LNCaP clone FGC (cell line): ENCODE measurements around the gene C19orf38.

ENCODE experiments used
- DNase-seq: peaks from one replicate; pipeline ENCODE4 v3.0.0-alpha.2; 2011; ENCODE audit warnings: low read depth
- H3K4me3 ChIP-seq: 2 replicates; pipeline ENCODE4 v1.5.1; 2011; ENCODE audit warnings: mild to moderate bottlenecking, low read depth, low read length, control low read depth
- CTCF ChIP-seq: IDR thresholded peaks from 2 replicates; pipeline ENCODE4 v1.5.1; 2012; ENCODE audit warnings: mild to moderate bottlenecking; ENCODE audit not compliant: control insufficient read depth, insufficient read depth; ENCODE audit errors: extremely low read depth

The C19orf38 gene

GRCh38 chr19:10896851-10897526, 48.8 kb downstream of the C19orf38 start:
- TF ChIP-seq CTCF: no peak
- H3K4me3 ChIP-seq: no peak overlapping the region
- DNase-seq: peak; percentile 92

- no peak overlapping the region for H3K4me3 ChIP-seq
- DNase-seq: no peak
- TF ChIP-seq CTCF: no peak
Observed at GRCh38 chr19:10898633-10899032, 50.4 kb downstream of the C19orf38 start.

- no peak overlapping the region for H3K4me3 ChIP-seq
- no peak for TF ChIP-seq CTCF
- DNase-seq: peak; percentile 93
Observed at GRCh38 chr19:10899151-10899653, 51.0 kb downstream of the C19orf38 start.

GRCh38 chr19:10907925-10908324, 59.7 kb downstream of the C19orf38 start:
- TF ChIP-seq CTCF: no peak
- no peak for DNase-seq

GRCh38 chr19:10908380-10908960, 60.3 kb downstream of the C19orf38 start:
- H3K4me3 ChIP-seq: no peak overlapping the region
- DNase-seq: no peak
- no peak for TF ChIP-seq CTCF

More at GRCh38 chr19:10907925-10908324, 59.7 kb downstream of the C19orf38 start:
- H3K4me3 ChIP-seq: no peak overlapping the region

GRCh38 chr19:10911579-10912363, 63.6 kb downstream of the C19orf38 start:
- H3K4me3 ChIP-seq: no peak overlapping the region
- DNase-seq: no peak
- TF ChIP-seq CTCF: no peak
